ENCODE measurements around the gene RBM4.
"Not testable (repeated sequence)": the region's sequence is repeated elsewhere in the genome, so short reads cannot be mapped to it uniquely, and the experiment has no call there.

RBM4 gene

GRCh38 chr11:66617155-66617834, 21.2 kb upstream of the RBM4 start:
- DNase-seq (ENCODE audit: low read depth): no peak

GRCh38 chr11:66619080-66619554, 19.4 kb upstream of the RBM4 start:
- no peak for DNase-seq (ENCODE audit: low read depth)

- no peak for DNase-seq (ENCODE audit: low read depth)
Observed at GRCh38 chr11:66624450-66624849, 14.1 kb upstream of the RBM4 start.

GRCh38 chr11:66625041-66625751, 13.3 kb upstream of the RBM4 start:
- DNase-seq (ENCODE audit: low read depth): no peak

- DNase-seq (ENCODE audit: low read depth): no peak
Observed at GRCh38 chr11:66625752-66626149, 12.8 kb upstream of the RBM4 start.

- no peak for DNase-seq (ENCODE audit: low read depth)
Observed at GRCh38 chr11:66626382-66626781, 12.1 kb upstream of the RBM4 start.

- DNase-seq (ENCODE audit: low read depth): no peak
Observed at GRCh38 chr11:66626926-66627325, 11.6 kb upstream of the RBM4 start.

- DNase-seq (ENCODE audit: low read depth): no peak
Observed at GRCh38 chr11:66628061-66628603, 10.4 kb upstream of the RBM4 start.

GRCh38 chr11:66629356-66629755, 9.1 kb upstream of the RBM4 start:
- DNase-seq (ENCODE audit: low read depth): no peak

- DNase-seq (ENCODE audit: low read depth): no peak
Observed at GRCh38 chr11:66631883-66632282, 6.6 kb upstream of the RBM4 start.

- no peak for DNase-seq (ENCODE audit: low read depth)
Observed at GRCh38 chr11:66632952-66633351, 5.6 kb upstream of the RBM4 start.

- no peak for DNase-seq (ENCODE audit: low read depth)
Observed at GRCh38 chr11:66636411-66636810, 2.1 kb upstream of the RBM4 start.

GRCh38 chr11:66637557-66638176, 836 bp upstream of the RBM4 start:
- DNase-seq (ENCODE audit: low read depth): no peak

- DNase-seq (ENCODE audit: low read depth): no peak
Observed at GRCh38 chr11:66639066-66639813, 737 bp downstream of the RBM4 start.

GRCh38 chr11:66639814-66640340, 1.4 kb downstream of the RBM4 start:
- DNase-seq (ENCODE audit: low read depth): not testable (repeated sequence)

GRCh38 chr11:66641834-66642233, 3.3 kb downstream of the RBM4 start:
- no peak for DNase-seq (ENCODE audit: low read depth)

- no peak for DNase-seq (ENCODE audit: low read depth)
Observed at GRCh38 chr11:66643745-66644437, 5.4 kb downstream of the RBM4 start.

GRCh38 chr11:66646828-66647227, 8.3 kb downstream of the RBM4 start:
- no peak for DNase-seq (ENCODE audit: low read depth)

GRCh38 chr11:66649903-66650302, 11.4 kb downstream of the RBM4 start:
- DNase-seq (ENCODE audit: low read depth): no peak

GRCh38 chr11:66651016-66651415, 12.5 kb downstream of the RBM4 start:
- DNase-seq (ENCODE audit: low read depth): no peak

- DNase-seq (ENCODE audit: low read depth): no peak
Observed at GRCh38 chr11:66652651-66653050, 14.1 kb downstream of the RBM4 start.

All from activated T-cell treated with anti-CD3 and anti-CD28 coated beads for 24 hours (primary cell).